ENCODE data around the gene TBCK.

DNA sequence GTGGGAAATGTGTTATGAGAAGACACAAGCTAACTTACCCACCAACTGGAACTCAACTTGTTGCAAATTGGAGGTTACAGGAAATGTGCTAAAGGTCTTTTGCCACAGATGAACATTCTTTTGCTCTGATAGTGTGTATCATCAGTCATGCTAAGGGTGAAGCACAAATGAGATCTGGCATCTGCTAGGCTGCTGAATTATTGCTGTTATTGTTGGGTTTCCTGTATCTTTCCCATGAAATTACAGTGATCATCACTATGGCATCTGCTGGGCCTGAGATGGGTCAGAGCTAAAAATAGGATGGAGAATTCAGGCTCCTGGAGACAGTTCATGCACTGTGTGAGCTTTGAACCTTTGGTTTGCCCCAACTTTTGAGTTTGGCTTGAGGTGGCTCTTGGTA lies 296.2 kb downstream of the TBCK start:
- TF ChIP-seq GATA2 (IDR thresholded peaks at IDR 0.05; ENCODE audit: low read depth, low read length) (no peak), GATA3 (IDR thresholded peaks at IDR 0.05; ENCODE audit: low read depth, low read length) (no peak)

Measured in SH-SY5Y (cell line).